Measurements from ENCODE around the gene ILKAP. TPM values are rescaled to one million over a fixed set of nuclear protein-coding genes. Genes with fewer than 3 reads are reported as not detected.

Gene ILKAP
- total RNA-seq, 1 experiment from 2014 or later: 53.4 TPM

DNA sequence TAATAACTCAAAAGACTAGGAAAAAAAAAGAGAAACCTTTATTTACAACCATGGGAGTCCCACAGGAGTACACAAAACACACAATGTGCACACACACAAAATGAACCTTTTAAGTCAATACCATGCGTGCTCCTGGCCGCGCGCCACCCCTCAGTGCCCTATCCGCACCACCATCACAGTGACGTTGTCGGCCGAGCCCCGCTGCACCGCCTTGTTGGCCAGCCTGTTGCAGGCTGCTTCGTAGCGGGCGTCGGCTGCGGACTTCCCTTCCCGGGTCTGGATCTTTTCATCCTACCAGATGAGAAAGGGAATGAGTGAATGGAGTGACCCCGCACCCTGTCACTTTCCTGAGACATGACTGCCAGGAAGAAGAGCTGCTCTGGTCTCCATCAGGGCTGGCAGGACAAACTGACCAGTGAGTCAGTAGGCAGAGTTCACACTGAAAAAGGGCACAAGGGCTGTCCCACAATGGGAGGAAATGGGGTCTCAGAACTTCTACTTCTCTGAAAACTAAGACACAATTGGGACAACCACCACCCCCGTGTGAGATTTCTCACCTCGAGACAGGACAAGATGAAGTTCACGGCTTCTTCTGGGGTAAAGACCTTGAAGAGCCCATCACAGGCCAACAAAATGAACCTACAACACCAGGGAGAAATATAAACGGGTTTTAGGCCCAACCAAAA lies 33.0 kb downstream of the ILKAP start (continued):
- TF ChIP-seq ZNF274 (IDR thresholded peaks at IDR 0.05; ENCODE audit: low read depth, low read length) (no peak), SP1 (IDR thresholded peaks at IDR 0.05; ENCODE audit: low read depth) (no peak), YY1 (IDR thresholded peaks at IDR 0.05; ENCODE audit: extremely low read depth, insufficient replicate concordance, low read depth, low read length) (no peak), ZFX (IDR thresholded peaks at IDR 0.05) (no peak), EZH2phosphoT487 (IDR thresholded peaks at IDR 0.05; ENCODE audit: borderline replicate concordance) (no peak), JUND (IDR thresholded peaks at IDR 0.05) (no peak)

DNA sequence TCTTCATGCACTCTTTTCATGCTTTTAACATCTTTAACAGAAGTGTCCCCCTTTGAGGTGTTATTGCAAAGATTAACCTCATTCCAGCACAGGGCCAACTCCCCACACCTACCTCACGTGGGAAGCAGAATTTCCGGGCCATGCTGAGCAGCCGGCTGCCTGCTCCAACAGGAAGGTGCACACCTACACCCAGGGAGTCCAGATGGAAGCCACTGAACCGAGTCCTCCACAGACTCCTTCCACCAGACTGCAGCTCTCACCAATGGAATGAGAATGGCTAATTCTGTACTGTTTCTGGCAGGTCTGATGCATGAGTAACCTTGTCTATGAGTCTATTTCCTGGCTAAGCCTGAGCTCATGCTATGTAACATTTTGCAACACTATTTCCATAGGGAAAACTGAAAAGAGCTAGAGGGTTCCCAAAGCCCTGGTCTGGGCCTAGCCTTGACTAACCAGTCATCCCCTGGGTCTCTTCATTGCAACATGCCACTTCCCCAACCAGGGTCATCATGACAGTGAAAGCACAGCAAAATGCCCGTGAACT lies 33.7 kb downstream of the ILKAP start:
- TF ChIP-seq POLR2AphosphoS5 (IDR thresholded peaks at IDR 0.05; ENCODE audit: low read depth, low read length): no peak
- peak; percentile 27; the same call in 1 of the 2 replicates for TF ChIP-seq FOSL1 (IDR thresholded peaks at IDR 0.05; ENCODE audit: low read depth)
- no peak for TF ChIP-seq YY1 (IDR thresholded peaks at IDR 0.05; ENCODE audit: extremely low read depth, insufficient replicate concordance, low read depth, low read length)
- no peak for TF ChIP-seq JUND (IDR thresholded peaks at IDR 0.05)
- peak; percentile 58 for TF ChIP-seq CEBPB (IDR thresholded peaks at IDR 0.05; ENCODE audit: low read depth)
- TF ChIP-seq SIN3A (IDR thresholded peaks at IDR 0.05; ENCODE audit: low read depth): no peak
- no peak for TF ChIP-seq ZNF274 (IDR thresholded peaks at IDR 0.05; ENCODE audit: low read depth, low read length)
- H2AFZ ChIP-seq (ENCODE audit: low read depth, low read length, poor library complexity, severe bottlenecking): no peak overlapping the region
- no peaks in the 10 kb centered on the region for H3K9me3 ChIP-seq (ENCODE audit: control insufficient read depth in 1 of 2, insufficient read depth in 1 of 2, low read depth in 1 of 2, low read length in 2 of 2)
- H3K27ac ChIP-seq (ENCODE audit: low read depth, low read length): peak overlapping the region; percentile 24; the same call in 1 of the 2 replicates
- no peaks in the 10 kb centered on the region for H3K9me2 ChIP-seq (ENCODE audit: insufficient read depth)
- BruUV-seq (replicated peaks): no TSS peak
- no peak overlapping the region for H3K9ac ChIP-seq (ENCODE audit: low read length)
- H3K36me3 ChIP-seq (ENCODE audit: control insufficient read depth in 1 of 2, insufficient read depth in 2 of 2, low read length in 2 of 2): peaks cover 7 to 26% of the 10 kb centered on the region in 2 experiments; a peak in 3 of 4 replicates
- 0 out of 2 replicates have a peak, but pooled peaks cover 9% of the 10 kb centered on the region for H4K20me1 ChIP-seq (ENCODE audit: insufficient read depth)
- CTCF ChIA-PET: no interaction called here
- no peak overlapping the region for H3K4me3 ChIP-seq (replicated peaks in 1 of 2; ENCODE audit: low read depth in 1 of 2, low read length in 2 of 2)
- intact Hi-C loops (cut with micrococcal nuclease): no loop called here
- POLR2A ChIA-PET: no interaction called here
- no peak for DNase-seq (ENCODE audit: low read depth, low spot score)
- no peaks in the 10 kb centered on the region for H3K27me3 ChIP-seq (ENCODE audit: insufficient read depth, low read length)
- RAD21 ChIA-PET (ENCODE audit: low non-redundant PET in 1 of 2, low total read pairs in 2 of 2, uncharacterized antibody in 2 of 2, unreplicated experiment in 2 of 2): no interaction called here
- H3K4me1 ChIP-seq (ENCODE audit: control insufficient read depth in 1 of 2, insufficient read depth in 2 of 2, low read length in 2 of 2): 0 out of 4 replicates have a peak, but pooled peaks cover 0 to 2% of the 10 kb centered on the region in 2 experiments
- no peak for ATAC-seq
- no peaks in the 10 kb centered on the region for H3K79me2 ChIP-seq (ENCODE audit: insufficient read depth, low read length)
- no peak overlapping the region for H3K4me2 ChIP-seq (ENCODE audit: low read length)
